Transverse colon (tissue), 4 donors: ENCODE measurements around the gene CCSER2. TPM values are rescaled to one million over a fixed set of nuclear protein-coding genes. Genes with fewer than 3 reads are reported as not detected.
"Not testable (repeated sequence)": the region's sequence is repeated elsewhere in the genome, so short reads cannot be mapped to it uniquely, and the experiment has no call there.

Experiments
- DNase-seq: peaks from one replicate; pipeline ENCODE4 v3.0.0-alpha.2; 2019
- H3K27ac ChIP-seq, 4 donors: fragments of 200-600 bp; sonication (generic); 2 replicates each; pipeline ENCODE4 v1.5.1; 2016 to 2018; ENCODE audit warnings: inconsistent platforms in 4 of 4
- H3K27me3 ChIP-seq: fragments of 200-600 bp; sonication (generic); 2 replicates; pipeline ENCODE4 v1.5.1; 2017; ENCODE audit warnings: inconsistent platforms
- H3K36me3 ChIP-seq, 4 donors: fragments of 200-600 bp; sonication (generic); 2 replicates each; pipeline ENCODE4 v1.5.1; 2017 to 2019; ENCODE audit warnings: inconsistent platforms in 4 of 4
- H3K4me1 ChIP-seq, 4 donors: fragments of 200-600 bp; sonication (generic); 2 replicates each; pipeline ENCODE4 v1.5.1; 2017 to 2020; ENCODE audit warnings: inconsistent platforms in 4 of 4
- H3K4me3 ChIP-seq, 4 donors: fragments of 200-600 bp; sonication (generic); 1 replicate in 1 of 4; 2 replicates in 3 of 4; pipeline versions ENCODE4 v1.5.1 to v1.6.1; 2017 to 2019; ENCODE audit warnings: inconsistent platforms in 4 of 4
- H3K9me3 ChIP-seq, 2 donors: fragments of 200-600 bp; sonication (generic); 2 replicates each; pipeline ENCODE4 v1.5.1; 2017 to 2019; ENCODE audit warnings: inconsistent platforms in 2 of 2
- EP300 ChIP-seq: sonication (generic); formaldehyde crosslinking; IDR thresholded peaks from one replicate; pipeline ENCODE4 v1.6.1; 2017; ENCODE audit warnings: antibody characterized with exemption, low read depth
- POLR2A ChIP-seq: fragments of 450-650 bp; IDR thresholded peaks from one replicate; pipeline ENCODE4 v1.6.1; 2016; ENCODE audit warnings: antibody characterized with exemption, mild to moderate bottlenecking, moderate library complexity
- POLR2AphosphoS5 ChIP-seq, 3 donors: sonication (generic); formaldehyde crosslinking; IDR thresholded peaks; one replicate each; pipeline ENCODE4 v1.6.1; 2016; ENCODE audit warnings: antibody characterized with exemption in 3 of 3
- WGBS, 2 donors: methylation state at CpG; one replicate each; pipeline ENCODE4 v1.1.5; 2018; ENCODE audit warnings: low coverage in 1 of 2; 5-methylcytosine and 5-hydroxymethylcytosine counted together
- in situ Hi-C, 4 donors: fragments of 200-750 bp; cut with MboI; loops; one replicate each; pipeline versions ENCODE4 v1.15.0 to v1.15.1; 2017; ENCODE audit warnings: low sequenced_read_pairs in 3 of 4, low pct_ligation_motif_present in 1 of 4, low pct_unique_long_range_greater_than_20kb in 1 of 4
- intact Hi-C: fragments of 100-400 bp; cut with DNase I; formaldehyde crosslinking; loops from one replicate; pipeline ENCODE4 v1.15.1; 2023; ENCODE audit warnings: low total_unique reads
- total RNA-seq, 4 donors: library from RNA; depleted of rRNA; stranded (reverse); fragments of >200 nt; gene quantifications; one replicate each; pipeline ENCODE4 v1.1.0, GENCODE V29; 2016
- TF ChIP-seq, protein P1 (sequence below), 5 experiments: fragments of 200-600 bp in 3 of 5; fragments of 450-650 bp in 2 of 5; sonication (generic) in 3 of 5; IDR thresholded peaks; 1 replicate in 2 of 5; 2 replicates in 3 of 5; pipeline ENCODE4 v1.5.1; 2016 to 2017; ENCODE audit warnings: antibody characterized with exemption in 5 of 5, inconsistent platforms in 3 of 5, mild to moderate bottlenecking in 2 of 5, moderate library complexity in 1 of 5

The CCSER2 gene
- total RNA-seq, 4 donors from 2014 or later, result 20.9 to 45.6 (median 33.7) TPM

DNA sequence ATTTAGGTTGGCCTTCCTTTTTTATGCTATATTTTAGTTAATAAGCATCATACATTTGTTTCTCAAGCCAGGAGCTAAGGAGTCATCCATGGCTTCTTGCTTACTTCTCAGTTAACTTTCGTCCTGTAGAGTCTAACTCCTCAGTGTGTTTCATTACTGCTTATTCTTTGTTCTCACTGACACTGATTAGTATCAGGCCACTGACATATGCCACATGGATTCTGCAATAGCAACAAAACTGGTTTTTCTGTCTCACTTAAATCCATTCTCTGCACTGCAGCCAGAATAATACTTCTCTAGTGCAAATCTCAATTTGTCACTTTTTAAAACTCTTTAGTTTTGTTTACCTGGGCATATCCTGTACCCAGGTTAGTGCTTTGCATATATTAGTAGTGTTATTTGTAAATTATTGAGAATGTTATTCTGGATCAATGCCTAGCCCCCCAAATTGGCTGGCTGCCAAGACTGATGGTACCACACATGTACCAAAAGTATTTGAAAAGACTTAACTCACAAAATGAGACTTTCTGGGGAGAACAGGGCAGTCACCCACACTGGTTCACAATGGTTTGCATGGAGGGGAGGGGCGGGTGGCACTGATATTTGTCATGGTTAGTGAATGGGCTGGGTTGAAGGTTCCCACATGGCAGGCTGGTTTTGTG lies 79.1 kb downstream of the CCSER2 start:
- WGBS, 2 donors, result 88 to 91% methylated on average over 1 to 2 of the region's 2 CpGs
- no peak overlapping the region for H3K27ac ChIP-seq
- no peaks in the 10 kb centered on the region for H3K4me1 ChIP-seq

DNA sequence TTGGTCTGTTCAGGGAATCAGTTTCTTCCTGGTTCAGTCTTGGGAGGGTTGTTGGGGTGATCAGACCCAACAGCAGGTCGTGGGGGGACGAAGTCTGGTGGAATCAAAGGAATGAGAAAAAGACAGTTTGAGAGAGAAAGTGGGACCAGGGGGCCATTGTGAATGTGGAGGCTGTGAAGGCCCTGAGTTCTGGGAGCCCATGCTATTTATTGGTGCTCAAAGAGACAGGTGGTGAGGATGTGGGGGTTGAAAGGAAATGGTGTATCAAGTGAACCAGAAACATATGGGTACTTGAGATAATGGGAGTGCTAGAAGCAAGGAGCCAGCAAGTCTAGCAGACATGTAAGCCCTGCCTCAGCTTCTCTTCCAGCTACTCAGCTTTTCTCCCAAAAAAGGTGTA lies 84.1 kb downstream of the CCSER2 start:
- TF ChIP-seq POLR2AphosphoS5 (IDR thresholded peaks at IDR 0.05) (no peak), EP300 (no peak), POLR2A (no peak)
- TF ChIP-seq, protein P1, sequence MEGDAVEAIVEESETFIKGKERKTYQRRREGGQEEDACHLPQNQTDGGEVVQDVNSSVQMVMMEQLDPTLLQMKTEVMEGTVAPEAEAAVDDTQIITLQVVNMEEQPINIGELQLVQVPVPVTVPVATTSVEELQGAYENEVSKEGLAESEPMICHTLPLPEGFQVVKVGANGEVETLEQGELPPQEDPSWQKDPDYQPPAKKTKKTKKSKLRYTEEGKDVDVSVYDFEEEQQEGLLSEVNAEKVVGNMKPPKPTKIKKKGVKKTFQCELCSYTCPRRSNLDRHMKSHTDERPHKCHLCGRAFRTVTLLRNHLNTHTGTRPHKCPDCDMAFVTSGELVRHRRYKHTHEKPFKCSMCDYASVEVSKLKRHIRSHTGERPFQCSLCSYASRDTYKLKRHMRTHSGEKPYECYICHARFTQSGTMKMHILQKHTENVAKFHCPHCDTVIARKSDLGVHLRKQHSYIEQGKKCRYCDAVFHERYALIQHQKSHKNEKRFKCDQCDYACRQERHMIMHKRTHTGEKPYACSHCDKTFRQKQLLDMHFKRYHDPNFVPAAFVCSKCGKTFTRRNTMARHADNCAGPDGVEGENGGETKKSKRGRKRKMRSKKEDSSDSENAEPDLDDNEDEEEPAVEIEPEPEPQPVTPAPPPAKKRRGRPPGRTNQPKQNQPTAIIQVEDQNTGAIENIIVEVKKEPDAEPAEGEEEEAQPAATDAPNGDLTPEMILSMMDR (IDR thresholded peaks at IDR 0.05), result no peak
- Histone ChIP-seq H3K9me3 (peaks cover 13 to 26% of the 10 kb centered on the region in 2 donors), H3K36me3 (no peaks in the 10 kb centered on the region), H3K27ac (no peak overlapping the region), H3K27me3 (no peaks in the 10 kb centered on the region), H3K4me3 (no peak overlapping the region), H3K4me1 (peaks cover 0 to 19% (median 0%) of the 10 kb centered on the region in 4 donors)
- 91 to 94% methylated on average over 2 of the region's 2 CpGs for WGBS, 2 donors
- intact Hi-C loops (loop anchor here (5.0 kb wide), 1 partner anchor 705 kb away; no protein-coding TSS in a partner anchor), in situ Hi-C loops (no loop called here)
- DNase-seq, result no peak

More for the DNA sequence above, 79.1 kb downstream of the CCSER2 start:
- intact Hi-C loops, result no loop called here
- Histone ChIP-seq H3K4me3 (no peak overlapping the region), H3K27me3 (no peaks in the 10 kb centered on the region), H3K9me3 (peaks cover 9 to 10% of the 10 kb centered on the region in 2 donors), H3K36me3 (no peaks in the 10 kb centered on the region)
- DNase-seq, result no peak
- in situ Hi-C loops, result no loop called here
- TF ChIP-seq, protein P1 (IDR thresholded peaks at IDR 0.05), result no peak
- TF ChIP-seq EP300 (no peak), POLR2AphosphoS5 (IDR thresholded peaks at IDR 0.05) (no peak), POLR2A (no peak)

DNA sequence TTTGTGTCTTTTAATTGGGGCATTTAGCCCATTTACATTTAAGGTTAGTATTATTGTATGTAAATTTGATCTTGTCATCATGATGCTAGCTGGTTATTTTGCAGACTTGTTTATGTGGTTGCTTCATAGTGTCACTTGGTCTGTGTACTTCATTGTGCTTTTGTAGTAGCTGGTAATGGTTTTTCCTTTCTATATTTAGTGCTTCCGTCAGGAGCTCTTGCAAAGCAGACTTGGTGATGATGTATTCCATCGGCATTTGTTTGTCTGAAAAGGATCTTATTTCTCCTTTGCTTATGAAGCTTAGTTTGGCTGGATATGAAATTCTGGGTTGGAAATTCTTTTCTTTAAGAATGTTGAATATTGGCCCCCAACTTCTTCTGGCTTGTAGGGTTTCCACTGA lies 85.7 kb downstream of the CCSER2 start:
- H3K27me3 ChIP-seq, DNase-seq: not testable (repeated sequence)
- 95 to 99% methylated on average over 2 of the region's 2 CpGs for WGBS, 2 donors

DNA sequence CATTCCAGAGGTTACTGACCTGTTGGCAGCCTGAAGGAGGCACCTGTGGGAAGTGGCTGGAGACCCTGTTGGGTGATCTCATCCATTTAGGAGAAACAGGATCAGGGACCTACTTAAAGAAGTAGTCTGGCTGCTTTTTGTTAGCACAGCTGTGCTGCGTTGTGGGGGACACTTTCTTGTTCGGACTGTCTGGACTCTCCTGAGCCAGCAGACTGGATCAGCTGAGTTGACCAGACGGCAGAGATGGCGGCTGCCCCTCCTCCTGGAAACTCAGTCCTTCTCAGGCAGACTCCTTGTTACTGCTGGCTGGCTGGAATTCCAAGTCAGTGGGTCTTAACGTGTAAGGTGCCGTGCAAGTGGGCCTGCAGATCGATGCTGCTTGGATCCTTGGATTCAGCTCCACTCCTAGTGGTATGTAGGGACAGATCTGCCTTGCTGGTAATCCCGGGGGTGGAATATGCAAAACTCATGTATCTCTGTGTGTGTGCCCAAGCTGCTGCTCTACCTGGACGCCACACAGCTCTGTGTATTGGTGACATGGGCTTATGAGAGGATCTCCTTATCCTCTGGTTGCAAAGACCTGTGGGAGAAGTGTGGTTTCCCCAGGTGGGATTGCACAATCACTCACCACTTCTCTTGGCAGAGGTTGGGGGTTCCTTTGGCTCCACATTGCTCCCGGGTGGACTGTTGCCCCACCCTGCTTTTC lies 87.3 kb downstream of the CCSER2 start:
- TF ChIP-seq EP300 (no peak), POLR2A (no peak), POLR2AphosphoS5 (IDR thresholded peaks at IDR 0.05) (no peak)
- TF ChIP-seq, protein P1 (IDR thresholded peaks at IDR 0.05), result no peak

More for the DNA sequence above, 85.7 kb downstream of the CCSER2 start:
- Histone ChIP-seq H3K4me1 (peaks cover 0 to 19% (median 0%) of the 10 kb centered on the region in 4 donors), H3K9me3 (peaks cover 13 to 26% of the 10 kb centered on the region in 2 donors)
- in situ Hi-C loops, H3K4me3 ChIP-seq, H3K27ac ChIP-seq, H3K36me3 ChIP-seq: not testable (repeated sequence)
- intact Hi-C loops, result loop anchor here (5.0 kb wide), 1 partner anchor 703 kb away; no protein-coding TSS in a partner anchor

More for the DNA sequence above, 87.3 kb downstream of the CCSER2 start:
- WGBS, 2 donors, result 60 to 80% methylated on average over 1 to 10 of the region's 10 CpGs
- intact Hi-C loops (no loop called here), in situ Hi-C loops (no loop called here)
- peak; percentile 33 for DNase-seq
- Histone ChIP-seq H3K27ac (peak overlapping the region; percentile 34 to 54 (median 43)), H3K36me3 (peaks cover 0 to 7% (median 0%) of the 10 kb centered on the region in 4 donors), H3K4me1 (peaks cover 0 to 19% (median 0%) of the 10 kb centered on the region in 4 donors), H3K4me3 (no peak overlapping the region), H3K27me3 (no peaks in the 10 kb centered on the region), H3K9me3 (peaks cover 13 to 26% of the 10 kb centered on the region in 2 donors)
